HG02973 (cell line): ENCODE measurements around the gene CENPP.

Experiments used
- ATAC-seq: cut with Tn5 transposase; IDR thresholded peaks from one replicate; pipeline ENCODE4 v1.9.1; 2021; ENCODE audit warnings: moderate library complexity; ENCODE audit not compliant: unreplicated experiment

The CENPP gene

GRCh38 chr9:92474587-92474986, 148.8 kb downstream of the CENPP start:
- no peak for ATAC-seq

- peak; percentile 61 for ATAC-seq
Measured at GRCh38 chr9:92476962-92477361, 151.2 kb downstream of the CENPP start.

GRCh38 chr9:92478783-92479182, 153.0 kb downstream of the CENPP start:
- no peak for ATAC-seq

GRCh38 chr9:92479346-92479745, 153.6 kb downstream of the CENPP start:
- ATAC-seq: no peak

GRCh38 chr9:92480291-92480771, 154.6 kb downstream of the CENPP start:
- ATAC-seq: no peak

- ATAC-seq: no peak
Measured at GRCh38 chr9:92480986-92481633, 155.4 kb downstream of the CENPP start.

- no peak for ATAC-seq
Measured at GRCh38 chr9:92482329-92482728, 156.6 kb downstream of the CENPP start, which contains the start of gene ASPN. Gene ASPN (minus strand): TSS chr9:92482506.

- ATAC-seq: no peak
Measured at GRCh38 chr9:92482805-92483204, 157.1 kb downstream of the CENPP start.

- no peak for ATAC-seq
Measured at GRCh38 chr9:92483627-92484545, 158.1 kb downstream of the CENPP start.

- no peak for ATAC-seq
Measured at GRCh38 chr9:92484563-92484962, 158.8 kb downstream of the CENPP start.

- ATAC-seq: no peak
Measured at GRCh38 chr9:92486371-92486770, 160.6 kb downstream of the CENPP start.

- ATAC-seq: no peak
Measured at GRCh38 chr9:92488681-92489550, 163.2 kb downstream of the CENPP start.

GRCh38 chr9:92492781-92493401, 167.1 kb downstream of the CENPP start:
- no peak for ATAC-seq

- ATAC-seq: no peak
Measured at GRCh38 chr9:92493749-92494387, 168.1 kb downstream of the CENPP start.

GRCh38 chr9:92494856-92495255, 169.1 kb downstream of the CENPP start:
- ATAC-seq: no peak

GRCh38 chr9:92496396-92497176, 170.8 kb downstream of the CENPP start:
- no peak for ATAC-seq

- ATAC-seq: no peak
Measured at GRCh38 chr9:92499701-92500100, 173.9 kb downstream of the CENPP start.

- no peak for ATAC-seq
Measured at GRCh38 chr9:92500725-92501124, 175.0 kb downstream of the CENPP start.

- ATAC-seq: no peak
Measured at GRCh38 chr9:92501671-92502393, 176.1 kb downstream of the CENPP start.
